Measurements from ENCODE around the gene NKX1-1.

NKX1-1 gene

DNA sequence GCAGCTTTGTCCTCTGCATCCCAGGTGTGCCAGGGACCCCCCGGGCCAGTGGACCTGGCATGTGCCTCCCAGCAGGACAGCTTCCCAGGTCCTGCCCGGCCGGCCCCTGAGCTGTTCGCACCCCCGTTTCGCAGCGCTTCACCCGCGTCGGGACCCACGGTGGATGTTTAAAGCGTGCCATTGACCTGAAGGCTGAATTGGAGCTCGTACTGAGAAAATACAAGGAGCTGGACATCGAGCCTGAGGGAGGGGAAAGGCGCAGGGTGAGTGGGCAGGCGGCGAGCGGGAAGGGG is 51.3 kb downstream of the NKX1-1 start:
- Histone ChIP-seq H3K27me3 (ENCODE audit: control insufficient read depth, low read length) (no peaks in the 10 kb centered on the region), H3K4me2 (ENCODE audit: low read length) (no peak overlapping the region), H3K9me3 (ENCODE audit: control insufficient read depth, insufficient read depth, low read length) (no peaks in the 10 kb centered on the region), H4K20me1 (ENCODE audit: control insufficient read depth, insufficient read depth, low read depth, low read length) (no peaks in the 10 kb centered on the region), H3K4me3 (ENCODE audit: low read length) (no peak overlapping the region), H3F3A (ENCODE audit: control insufficient read depth, insufficient read depth) (no peaks in the 10 kb centered on the region), H3K4me1 (ENCODE audit: control insufficient read depth, low read length) (peaks cover 6% of the 10 kb centered on the region), H3K27ac (ENCODE audit: low read depth, low read length) (no peak overlapping the region), H3K9me2 (replicated peaks; ENCODE audit: control insufficient read depth, low read length) (no peaks in the 10 kb centered on the region), H3K36me3 (ENCODE audit: control insufficient read depth, low read length) (peaks cover 18% of the 10 kb centered on the region), H3K79me2 (ENCODE audit: control insufficient read depth, low read length) (no peaks in the 10 kb centered on the region)
- no peak for TF ChIP-seq EZH2phosphoT487 (IDR thresholded peaks at IDR 0.05; ENCODE audit: borderline replicate concordance, low read length)
- TF ChIP-seq, protein P1, sequence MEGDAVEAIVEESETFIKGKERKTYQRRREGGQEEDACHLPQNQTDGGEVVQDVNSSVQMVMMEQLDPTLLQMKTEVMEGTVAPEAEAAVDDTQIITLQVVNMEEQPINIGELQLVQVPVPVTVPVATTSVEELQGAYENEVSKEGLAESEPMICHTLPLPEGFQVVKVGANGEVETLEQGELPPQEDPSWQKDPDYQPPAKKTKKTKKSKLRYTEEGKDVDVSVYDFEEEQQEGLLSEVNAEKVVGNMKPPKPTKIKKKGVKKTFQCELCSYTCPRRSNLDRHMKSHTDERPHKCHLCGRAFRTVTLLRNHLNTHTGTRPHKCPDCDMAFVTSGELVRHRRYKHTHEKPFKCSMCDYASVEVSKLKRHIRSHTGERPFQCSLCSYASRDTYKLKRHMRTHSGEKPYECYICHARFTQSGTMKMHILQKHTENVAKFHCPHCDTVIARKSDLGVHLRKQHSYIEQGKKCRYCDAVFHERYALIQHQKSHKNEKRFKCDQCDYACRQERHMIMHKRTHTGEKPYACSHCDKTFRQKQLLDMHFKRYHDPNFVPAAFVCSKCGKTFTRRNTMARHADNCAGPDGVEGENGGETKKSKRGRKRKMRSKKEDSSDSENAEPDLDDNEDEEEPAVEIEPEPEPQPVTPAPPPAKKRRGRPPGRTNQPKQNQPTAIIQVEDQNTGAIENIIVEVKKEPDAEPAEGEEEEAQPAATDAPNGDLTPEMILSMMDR (IDR thresholded peaks at IDR 0.05; ENCODE audit: low read depth, low read length, poor library complexity, severe bottlenecking): no peak

DNA sequence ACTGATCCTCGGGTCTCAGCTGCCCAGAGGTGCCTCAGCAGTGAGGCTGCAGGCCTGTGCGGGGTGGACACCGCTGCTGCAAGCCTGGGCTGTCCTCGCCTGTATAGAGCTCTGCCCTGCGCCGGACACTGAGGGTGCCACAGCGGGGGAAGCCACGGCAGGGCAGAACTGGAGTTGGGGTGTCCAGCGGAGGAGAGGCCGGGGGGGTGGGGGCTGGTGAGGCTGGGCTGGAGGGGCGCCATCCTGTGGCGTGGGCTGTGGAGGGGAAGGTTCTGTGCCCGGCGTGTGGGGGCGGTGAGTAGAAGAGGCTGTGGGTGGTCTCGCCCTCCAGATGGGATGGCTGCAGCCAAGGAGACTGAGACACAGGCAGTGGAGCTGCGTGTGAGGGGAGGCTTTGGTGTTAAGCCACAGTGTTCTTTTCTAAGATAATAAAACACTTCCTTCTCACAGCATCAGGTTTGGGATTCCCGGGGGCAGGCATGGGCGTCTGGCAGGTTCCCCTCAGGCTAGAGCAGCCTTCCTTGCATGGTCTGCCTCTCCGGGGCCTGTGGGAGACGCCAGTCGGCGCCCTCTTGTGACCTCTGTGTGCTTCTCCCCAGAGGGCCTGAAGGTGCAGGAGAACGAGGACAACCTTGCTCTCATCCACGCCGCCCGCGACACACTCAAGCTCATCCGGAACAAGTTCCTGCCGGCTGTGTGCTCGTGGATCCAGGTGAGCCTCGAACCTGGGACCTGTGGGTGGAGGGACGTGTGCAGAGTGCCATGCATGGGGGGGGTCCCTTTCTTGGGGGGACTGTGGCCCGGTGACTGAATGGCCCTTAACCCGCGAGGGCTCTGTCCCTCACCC is 51.9 kb downstream of the NKX1-1 start:
- Histone ChIP-seq H4K20me1 (ENCODE audit: control insufficient read depth, insufficient read depth, low read depth, low read length) (no peaks in the 10 kb centered on the region), H3K9me2 (replicated peaks; ENCODE audit: control insufficient read depth, low read length) (no peaks in the 10 kb centered on the region), H3K36me3 (ENCODE audit: control insufficient read depth, low read length) (peaks cover 18% of the 10 kb centered on the region), H3K4me3 (ENCODE audit: low read length) (no peak overlapping the region), H3K27me3 (ENCODE audit: control insufficient read depth, low read length) (no peaks in the 10 kb centered on the region), H3K9me3 (ENCODE audit: control insufficient read depth, insufficient read depth, low read length) (no peaks in the 10 kb centered on the region), H3K79me2 (ENCODE audit: control insufficient read depth, low read length) (no peaks in the 10 kb centered on the region), H3F3A (ENCODE audit: control insufficient read depth, insufficient read depth) (no peaks in the 10 kb centered on the region), H3K4me1 (ENCODE audit: control insufficient read depth, low read length) (peaks cover 6% of the 10 kb centered on the region), H3K4me2 (ENCODE audit: low read length) (no peak overlapping the region), H3K27ac (ENCODE audit: low read depth, low read length) (no peak overlapping the region)
- TF ChIP-seq, protein P1 (IDR thresholded peaks at IDR 0.05; ENCODE audit: low read depth, low read length, poor library complexity, severe bottlenecking): no peak
- no peak for TF ChIP-seq EZH2phosphoT487 (IDR thresholded peaks at IDR 0.05; ENCODE audit: borderline replicate concordance, low read length)

GRCh38 chr4:1353186-1354055 is 52.8 kb downstream of the NKX1-1 start:
- no peak overlapping the region for H3K27ac ChIP-seq (ENCODE audit: low read depth, low read length)
- H3K4me2 ChIP-seq (ENCODE audit: low read length): no peak overlapping the region
- no peak overlapping the region for H3K4me3 ChIP-seq (ENCODE audit: low read length)
- H3K4me1 ChIP-seq (ENCODE audit: control insufficient read depth, low read length): peaks cover 11% of the 10 kb centered on the region
- no peaks in the 10 kb centered on the region for H3K27me3 ChIP-seq (ENCODE audit: control insufficient read depth, low read length)
- TF ChIP-seq, protein P1 (IDR thresholded peaks at IDR 0.05; ENCODE audit: low read depth, low read length, poor library complexity, severe bottlenecking): no peak
- TF ChIP-seq EZH2phosphoT487 (IDR thresholded peaks at IDR 0.05; ENCODE audit: borderline replicate concordance, low read length): no peak
- no peaks in the 10 kb centered on the region for H3F3A ChIP-seq (ENCODE audit: control insufficient read depth, insufficient read depth)
- no peaks in the 10 kb centered on the region for H4K20me1 ChIP-seq (ENCODE audit: control insufficient read depth, insufficient read depth, low read depth, low read length)
- H3K36me3 ChIP-seq (ENCODE audit: control insufficient read depth, low read length): peaks cover 21% of the 10 kb centered on the region
- H3K9me3 ChIP-seq (ENCODE audit: control insufficient read depth, insufficient read depth, low read length): no peaks in the 10 kb centered on the region
- H3K9me2 ChIP-seq (replicated peaks; ENCODE audit: control insufficient read depth, low read length): no peaks in the 10 kb centered on the region
- H3K79me2 ChIP-seq (ENCODE audit: control insufficient read depth, low read length): peaks cover 8% of the 10 kb centered on the region
